ENCODE measurements around the gene TMPRSS2.

Gene TMPRSS2

GRCh38 chr21:41472753-41473548 lies 35.0 kb downstream of the TMPRSS2 start:
- ATAC-seq = no peak
- TF ChIP-seq OSR1 (CRISPR knock-in tag; IDR thresholded peaks at IDR 0.05) (no peak), GLIS3 (CRISPR knock-in tag; IDR thresholded peaks at IDR 0.05) (no peak), ZFP3 (CRISPR knock-in tag; IDR thresholded peaks at IDR 0.05) (no peak), ISL1 (CRISPR knock-in tag; IDR thresholded peaks at IDR 0.05) (no peak), TCF4 (CRISPR knock-in tag; IDR thresholded peaks at IDR 0.05; ENCODE audit: borderline replicate concordance) (no peak), CSRNP3 (CRISPR knock-in tag; IDR thresholded peaks at IDR 0.05) (no peak), POU6F1 (CRISPR knock-in tag; IDR thresholded peaks at IDR 0.05; ENCODE audit: borderline replicate concordance, low read depth) (no peak), CSDC2 (CRISPR knock-in tag; IDR thresholded peaks at IDR 0.05) (no peak)

DNA sequence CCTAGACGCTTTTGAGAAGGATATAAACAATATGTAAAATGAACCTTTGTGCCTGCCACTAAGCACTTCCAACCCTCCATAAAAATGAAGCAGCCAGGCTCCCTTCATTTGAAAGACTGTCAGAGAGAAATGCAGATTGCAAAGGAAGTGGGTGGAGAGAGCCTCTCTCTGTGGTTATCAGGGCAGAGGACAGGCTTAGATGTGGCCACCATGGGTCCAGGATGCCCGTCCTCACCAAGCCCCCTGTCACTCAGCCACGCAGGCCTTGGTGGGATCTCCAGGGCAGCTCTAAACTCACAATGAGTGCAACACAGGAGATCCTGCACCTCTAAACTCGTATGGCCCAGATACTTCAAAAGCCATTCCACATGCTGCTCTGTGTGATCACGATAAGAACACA lies 37.9 kb downstream of the TMPRSS2 start:
- ATAC-seq = no peak
- TF ChIP-seq TSHZ2 (CRISPR knock-in tag; IDR thresholded peaks at IDR 0.05) (no peak), PATZ1 (CRISPR knock-in tag; IDR thresholded peaks at IDR 0.05; ENCODE audit: borderline replicate concordance) (no peak), PPARA (CRISPR knock-in tag; IDR thresholded peaks at IDR 0.05; ENCODE audit: borderline replicate concordance) (no peak), CSRNP3 (CRISPR knock-in tag; IDR thresholded peaks at IDR 0.05) (no peak), OSR1 (CRISPR knock-in tag; IDR thresholded peaks at IDR 0.05) (no peak), ZNF565 (CRISPR knock-in tag; conservative IDR thresholded peaks at IDR 0.05; ENCODE audit: low read depth) (no peak), RARB (CRISPR knock-in tag; IDR thresholded peaks at IDR 0.05) (no peak), ZC3H10 (CRISPR knock-in tag; IDR thresholded peaks at IDR 0.05) (no peak), GLIS3 (CRISPR knock-in tag; IDR thresholded peaks at IDR 0.05) (no peak)

DNA sequence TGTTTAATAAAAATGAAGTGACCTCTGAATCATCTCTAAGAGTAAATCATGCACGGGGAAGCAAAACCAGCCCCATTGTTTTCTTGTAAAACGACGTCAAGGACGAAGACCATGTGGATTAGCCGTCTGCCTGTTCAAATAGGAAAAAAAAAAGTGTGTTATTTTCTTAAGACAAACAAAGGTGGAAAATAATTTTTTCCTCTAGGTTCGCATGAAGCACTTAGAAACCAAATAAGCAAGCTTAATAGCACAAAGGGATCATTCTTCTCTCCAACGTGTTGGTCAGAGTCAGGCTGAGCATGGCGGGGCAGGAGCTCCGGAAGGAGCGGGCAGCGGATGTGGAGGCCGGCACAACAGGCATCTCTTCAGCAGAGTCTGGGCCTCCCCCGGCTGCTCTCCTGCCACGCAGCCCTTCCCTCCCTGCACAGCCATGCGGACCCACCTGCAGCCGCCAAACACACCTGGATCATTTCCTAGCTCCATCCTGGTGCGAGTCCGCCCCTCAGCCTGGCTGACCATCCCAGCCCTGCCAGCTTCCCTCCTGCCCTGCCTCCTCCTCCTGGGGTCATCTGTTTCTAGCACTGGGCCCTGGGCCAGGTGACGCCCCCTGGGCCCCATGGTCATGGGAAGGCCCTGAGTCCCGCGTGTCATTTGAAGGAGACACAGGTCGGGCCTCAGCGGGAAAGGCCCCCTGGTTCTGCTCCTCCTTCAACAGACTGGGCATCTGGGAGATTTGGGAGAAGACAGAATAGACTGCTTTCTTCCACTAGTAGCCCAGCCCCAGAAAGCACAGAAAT lies 41.7 kb downstream of the TMPRSS2 start:
- no peak for TF ChIP-seq ESRRG (CRISPR knock-in tag; IDR thresholded peaks at IDR 0.05)
- TF ChIP-seq ZNF565 (CRISPR knock-in tag; conservative IDR thresholded peaks at IDR 0.05; ENCODE audit: low read depth) = no peak
- TF ChIP-seq ISL1 (CRISPR knock-in tag; IDR thresholded peaks at IDR 0.05) = no peak
- no peak for TF ChIP-seq BACH2 (CRISPR knock-in tag; IDR thresholded peaks at IDR 0.05; ENCODE audit: borderline replicate concordance)
- TF ChIP-seq OSR1 (CRISPR knock-in tag; IDR thresholded peaks at IDR 0.05) = no peak
- no peak for TF ChIP-seq POU6F1 (CRISPR knock-in tag; IDR thresholded peaks at IDR 0.05; ENCODE audit: borderline replicate concordance, low read depth)
- no peak for TF ChIP-seq SNAI2 (CRISPR knock-in tag; IDR thresholded peaks at IDR 0.05)
- no peak for TF ChIP-seq ZC3H10 (CRISPR knock-in tag; IDR thresholded peaks at IDR 0.05)

More for the DNA sequence above, 41.7 kb downstream of the TMPRSS2 start:
- no peak for ATAC-seq

Data from SK-N-SH treated with all-trans-retinoic acid at 6 μM for 48 hours (cell line).